Small intestine (tissue), 7 donors: ENCODE measurements around the gene GYS2. TPM values are rescaled to one million over a fixed set of nuclear protein-coding genes. Genes with fewer than 3 reads are reported as not detected.

Source experiments
- DNase-seq, 2 donors: peaks; one replicate each; pipeline versions ENCODE4 v3.0.0 to v3.0.0-alpha.2; 2013
- FAIRE-seq: peaks from 2 replicates; lab custom pipeline; 2012; peaks lifted over from hg19 to GRCh38; lab: Jason Lieb, UNC
- H3K27ac ChIP-seq, 3 donors: one replicate each; pipeline ENCODE4 v1.5.1; 2013; ENCODE audit warnings: low read length in 2 of 3, mild to moderate bottlenecking in 2 of 3, control low read depth in 1 of 3, inconsistent platforms in 1 of 3, low read depth in 1 of 3, moderate library complexity in 1 of 3
- H3K27me3 ChIP-seq, 3 donors: one replicate each; pipeline ENCODE4 v1.6.1; 2013; ENCODE audit warnings: low read length in 3 of 3, inconsistent platforms in 1 of 3; ENCODE audit not compliant: control insufficient read depth in 3 of 3, insufficient read depth in 3 of 3
- H3K36me3 ChIP-seq, 3 donors: one replicate each; pipeline ENCODE4 v1.6.1; 2013; ENCODE audit warnings: low read length in 3 of 3, inconsistent platforms in 1 of 3, low read depth in 1 of 3, mild to moderate bottlenecking in 1 of 3, moderate library complexity in 1 of 3; ENCODE audit not compliant: control insufficient read depth in 3 of 3, insufficient read depth in 2 of 3
- H3K4me1 ChIP-seq, 3 donors: one replicate each; pipeline ENCODE4 v1.6.1; 2013; ENCODE audit warnings: low read length in 2 of 3, inconsistent platforms in 1 of 3, low read depth in 1 of 3, mild to moderate bottlenecking in 1 of 3, moderate library complexity in 1 of 3; ENCODE audit not compliant: control insufficient read depth in 3 of 3, insufficient read depth in 2 of 3
- H3K4me3 ChIP-seq, 3 donors: one replicate each; pipeline ENCODE4 v1.5.1; 2013; ENCODE audit warnings: low read length in 3 of 3, control low read depth in 1 of 3, inconsistent platforms in 1 of 3, low read depth in 1 of 3, mild to moderate bottlenecking in 1 of 3, moderate library complexity in 1 of 3
- H3K9me3 ChIP-seq, 2 donors: one replicate each; pipeline ENCODE4 v1.6.1; 2013; ENCODE audit warnings: low read depth in 1 of 2, low read length in 1 of 2; ENCODE audit not compliant: control insufficient read depth in 2 of 2, insufficient read depth in 1 of 2
- WGBS, 3 donors: extraction: QIAGEN DNeasy Blood & Tissue Kit; methylation state at CpG; one replicate each; pipeline ENCODE4 v1.1.7; 2013; 5-methylcytosine and 5-hydroxymethylcytosine counted together
- polyA plus RNA-seq, 4 donors: library from polyadenylated mRNA; stranded (reverse) in 3 of 4; unstranded in 1 of 4; fragments of 200-250 nt in 3 of 4; fragments of 120-200 nt in 1 of 4; gene quantifications; one replicate each; pipeline versions ENCODE4 v1.2.1 to v1.2.3, GENCODE V29; 2013
- donor health status: healthy with polysubstance abuse.
- donor health status: control.
- donor health status: control.
- donor health status: Bipolar disorder and iron deficiency.
- donor health status: healthy.

Gene GYS2
- polyA plus RNA-seq, 4 donors: 0.01 to 0.03 TPM; not detected in 2

GRCh38 chr12:21558100-21558679 is 46.5 kb downstream of the GYS2 start:
- Histone ChIP-seq H3K4me1 (no peaks in the 10 kb centered on the region), H3K4me3 (no peak overlapping the region), H3K9me3 (no peaks in the 10 kb centered on the region), H3K36me3 (no peaks in the 10 kb centered on the region), H3K27ac (no peak overlapping the region), H3K27me3 (peaks cover 0 to 2% (median 0%) of the 10 kb centered on the region in 3 donors)
- no peak for DNase-seq
- FAIRE-seq: no peak
- WGBS, 3 donors: 82 to 87% (median 85%) methylated on average over 9 of the region's 9 CpGs

- H3K36me3 ChIP-seq: no peaks in the 10 kb centered on the region
- no peak for DNase-seq
- no peak for FAIRE-seq
- H3K27ac ChIP-seq: no peak overlapping the region
- H3K4me1 ChIP-seq: no peaks in the 10 kb centered on the region
- peaks cover 0 to 2% (median 0%) of the 10 kb centered on the region in 3 donors for H3K27me3 ChIP-seq
- no peaks in the 10 kb centered on the region for H3K9me3 ChIP-seq
- H3K4me3 ChIP-seq: no peak overlapping the region
Measured at GRCh38 chr12:21553329-21553675, 51.3 kb downstream of the GYS2 start.

DNA sequence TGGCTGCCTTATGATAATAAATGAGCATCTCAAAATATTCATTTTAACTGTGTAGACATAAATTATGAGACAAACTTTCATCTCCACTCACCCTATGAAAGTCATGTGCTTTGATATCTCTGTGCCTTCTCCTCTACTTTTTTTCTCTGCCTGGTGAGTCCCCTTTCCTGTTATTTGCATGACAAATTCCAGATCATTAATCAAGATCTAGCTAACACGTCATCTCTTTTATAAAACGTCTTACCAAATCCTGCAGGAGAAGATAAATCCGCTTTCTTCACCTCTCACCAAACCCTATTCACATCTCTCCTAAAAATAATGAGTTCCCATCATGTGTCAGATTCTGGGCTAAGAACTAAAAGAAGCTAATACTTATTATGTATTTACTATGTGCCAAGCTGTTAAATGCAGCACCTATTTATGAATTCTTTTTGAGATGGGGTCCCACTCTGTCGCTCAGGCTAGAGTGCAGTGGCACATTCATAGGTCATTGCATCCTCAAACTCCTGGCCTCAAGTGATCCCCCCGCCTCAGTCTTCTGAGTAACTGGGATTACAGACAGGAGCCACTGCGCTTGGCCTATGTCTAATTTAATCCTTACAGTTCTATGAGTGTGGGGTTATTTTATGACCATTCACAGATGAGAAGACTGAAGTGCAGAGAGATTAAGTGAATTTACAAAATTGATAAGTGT is 51.9 kb downstream of the GYS2 start:
- FAIRE-seq: no peak
- H3K36me3 ChIP-seq: no peaks in the 10 kb centered on the region
- no peaks in the 10 kb centered on the region for H3K9me3 ChIP-seq
- H3K27ac ChIP-seq: no peak overlapping the region
- no peak overlapping the region for H3K4me3 ChIP-seq
- WGBS, 3 donors: 70 to 73% (median 72%) methylated on average over 6 of the region's 6 CpGs
- no peak for DNase-seq
- no peaks in the 10 kb centered on the region for H3K4me1 ChIP-seq
- H3K27me3 ChIP-seq: peaks cover 0 to 2% (median 0%) of the 10 kb centered on the region in 3 donors

DNA sequence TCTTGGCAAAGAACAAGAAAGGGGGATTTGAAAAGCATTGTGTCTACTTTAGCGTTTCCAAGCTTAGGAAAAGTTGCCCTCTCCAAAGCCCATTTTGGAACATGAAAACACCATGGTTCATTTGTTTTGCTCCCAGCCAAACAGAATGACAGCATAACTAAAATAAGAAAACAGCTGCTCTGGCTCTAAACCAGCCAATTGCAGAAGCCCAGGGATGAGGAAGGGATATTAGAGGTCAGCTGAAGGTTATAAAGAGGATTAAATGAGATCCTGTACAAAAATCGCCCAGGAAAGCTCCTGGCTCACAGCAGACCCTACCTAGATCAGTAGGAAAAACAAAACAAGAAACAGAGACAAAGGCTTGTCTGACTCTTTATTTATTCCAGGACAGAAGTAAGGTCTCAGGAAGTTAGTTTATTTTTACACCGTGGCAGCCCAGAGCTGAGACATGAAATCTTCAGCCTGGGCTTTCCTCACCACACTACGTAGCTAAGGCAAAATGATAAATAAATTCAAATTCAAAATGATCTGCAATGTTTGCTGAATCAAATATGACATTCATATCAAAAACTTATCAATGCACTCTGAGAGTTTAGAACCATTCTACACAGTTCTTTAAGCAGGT is 52.7 kb downstream of the GYS2 start:
- DNase-seq (no peak), FAIRE-seq (no peak)
- Histone ChIP-seq H3K36me3 (no peaks in the 10 kb centered on the region), H3K9me3 (no peaks in the 10 kb centered on the region), H3K4me3 (no peak overlapping the region), H3K27ac (no peak overlapping the region), H3K27me3 (peaks cover 0 to 2% (median 0%) of the 10 kb centered on the region in 3 donors), H3K4me1 (no peaks in the 10 kb centered on the region)
- WGBS, 3 donors: 44 to 69% (median 62%) methylated on average over 4 of the region's 4 CpGs

DNA sequence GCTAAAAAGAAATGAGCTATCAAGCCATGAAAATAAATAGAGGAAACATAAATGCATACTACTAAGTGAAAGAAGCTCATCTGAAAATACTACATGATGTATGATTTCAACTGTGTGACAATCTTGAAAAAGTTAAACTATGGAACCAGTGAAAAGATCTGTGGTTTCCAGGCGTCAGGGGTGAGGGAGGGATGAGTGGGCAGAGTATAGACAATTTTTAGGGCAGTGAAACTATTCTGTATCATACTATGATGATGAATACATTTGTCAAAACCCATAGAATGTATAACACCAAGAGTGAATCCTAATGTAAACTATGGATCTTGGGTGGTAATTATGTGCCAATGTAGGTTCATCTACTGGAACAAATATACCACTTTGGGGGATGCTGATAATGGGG is 57.2 kb downstream of the GYS2 start:
- no peaks in the 10 kb centered on the region for H3K4me1 ChIP-seq
- FAIRE-seq (no peak), DNase-seq (no peak)
- no peaks in the 10 kb centered on the region for H3K27me3 ChIP-seq
- no peak overlapping the region for H3K27ac ChIP-seq
- H3K36me3 ChIP-seq: no peaks in the 10 kb centered on the region
- no peaks in the 10 kb centered on the region for H3K9me3 ChIP-seq
- WGBS, 3 donors: 57 to 77% (median 58%) methylated on average over 1 of the region's 1 CpG
- H3K4me3 ChIP-seq: no peak overlapping the region

- WGBS, 3 donors: 0 to 11% (median 0%) methylated on average over 1 of the region's 1 CpG
- DNase-seq (no peak), FAIRE-seq (no peak)
- H3K36me3 ChIP-seq: no peaks in the 10 kb centered on the region
- H3K9me3 ChIP-seq: no peaks in the 10 kb centered on the region
- no peak overlapping the region for H3K27ac ChIP-seq
- no peaks in the 10 kb centered on the region for H3K4me1 ChIP-seq
- no peak overlapping the region for H3K4me3 ChIP-seq
- no peaks in the 10 kb centered on the region for H3K27me3 ChIP-seq
Measured at GRCh38 chr12:21546716-21547115, 57.9 kb downstream of the GYS2 start.

- FAIRE-seq (no peak), DNase-seq (no peak)
- no peaks in the 10 kb centered on the region for H3K27me3 ChIP-seq
- H3K36me3 ChIP-seq: no peaks in the 10 kb centered on the region
- 79 to 90% (median 79%) methylated on average over 2 of the region's 2 CpGs for WGBS, 3 donors
- no peaks in the 10 kb centered on the region for H3K4me1 ChIP-seq
- H3K27ac ChIP-seq: no peak overlapping the region
- H3K9me3 ChIP-seq: no peaks in the 10 kb centered on the region
- no peak overlapping the region for H3K4me3 ChIP-seq
Measured at GRCh38 chr12:21545557-21545956, 59.1 kb downstream of the GYS2 start.

GRCh38 chr12:21543151-21543550 is 61.5 kb downstream of the GYS2 start:
- H3K27ac ChIP-seq: no peak overlapping the region
- no peaks in the 10 kb centered on the region for H3K9me3 ChIP-seq
- H3K4me1 ChIP-seq: no peaks in the 10 kb centered on the region
- no peaks in the 10 kb centered on the region for H3K36me3 ChIP-seq
- no peak overlapping the region for H3K4me3 ChIP-seq
- no peaks in the 10 kb centered on the region for H3K27me3 ChIP-seq
- no peak for FAIRE-seq
- DNase-seq: no peak
